Colonic mucosa (tissue), 4 donors: ENCODE measurements around the gene CSMD2. TPM values are rescaled to one million over a fixed set of nuclear protein-coding genes. Genes with fewer than 3 reads are reported as not detected.

Source experiments
- DNase-seq: peaks from one replicate; pipeline ENCODE4 v3.0.0-alpha.2; 2020
- H3K27ac ChIP-seq: fragments of 200-600 bp; one replicate; pipeline ENCODE4 v1.8.0; 2021
- H3K27me3 ChIP-seq: fragments of 200-600 bp; one replicate; pipeline ENCODE4 v1.8.0; 2021
- H3K36me3 ChIP-seq: fragments of 200-600 bp; one replicate; pipeline ENCODE4 v1.8.0; 2021
- H3K4me1 ChIP-seq: fragments of 200-600 bp; one replicate; pipeline ENCODE4 v1.8.0; 2021; ENCODE audit warnings: mild to moderate bottlenecking
- H3K4me3 ChIP-seq: fragments of 200-600 bp; one replicate; pipeline ENCODE4 v1.8.0; 2021
- H3K9ac ChIP-seq, 2 donors: one replicate each; pipeline ENCODE4 v1.7.0; 2013; ENCODE audit warnings: control low read depth in 2 of 2, low read depth in 2 of 2, low read length in 2 of 2
- H3K9me3 ChIP-seq: fragments of 200-600 bp; one replicate; pipeline ENCODE4 v1.8.0; 2021
- CTCF ChIP-seq: fragments of 200-600 bp; IDR thresholded peaks from one replicate; pipeline ENCODE4 v1.8.0; 2022; ENCODE audit warnings: antibody characterized with exemption, mild to moderate bottlenecking
- intact Hi-C: fragments of 100-400 bp; cut with DNase I; formaldehyde crosslinking; loops from one replicate; pipeline ENCODE4 v1.14.1; 2022
- total RNA-seq, 2 donors: library from RNA; stranded (reverse); fragmentation: NEBNext Ultra II Directional in 1 of 2; extraction: Animal tissue kit (Norgen Biotek cat#: 25700) in 1 of 2; gene quantifications; one replicate each; pipeline ENCODE4 v1.2.1, GENCODE V29; 2021
- donor health status: healthy.
- donor health status: DM: no; HTN: no; CAD: no.
- donor health status: DM: no; HTN: no; CAD: no.

Gene CSMD2
- total RNA-seq, 2 donors from 2014 or later, result 0.05 to 0.10 TPM

GRCh38 chr1:33622757-33623156, 542.3 kb downstream of the CSMD2 start:
- Histone ChIP-seq H3K9ac (no peak overlapping the region), H3K4me1 (no peaks in the 10 kb centered on the region), H3K36me3 (no peaks in the 10 kb centered on the region), H3K4me3 (no peak overlapping the region), H3K9me3 (no peaks in the 10 kb centered on the region), H3K27ac (no peak overlapping the region), H3K27me3 (no peaks in the 10 kb centered on the region)
- intact Hi-C loops, result no loop called here
- no peak for TF ChIP-seq CTCF
- DNase-seq, result no peak

GRCh38 chr1:33618636-33619035, 546.4 kb downstream of the CSMD2 start:
- no peak overlapping the region for H3K9ac ChIP-seq
- TF ChIP-seq CTCF, result no peak
- H3K27me3 ChIP-seq, result no peaks in the 10 kb centered on the region
- intact Hi-C loops, result loop anchor here (10.0 kb wide), 1 partner anchor 324 kb away; no protein-coding TSS in a partner anchor
- no peak overlapping the region for H3K27ac ChIP-seq
- DNase-seq, result no peak
- H3K36me3 ChIP-seq, result no peaks in the 10 kb centered on the region
- H3K4me3 ChIP-seq, result no peak overlapping the region
- no peaks in the 10 kb centered on the region for H3K9me3 ChIP-seq
- H3K4me1 ChIP-seq, result no peaks in the 10 kb centered on the region

DNA sequence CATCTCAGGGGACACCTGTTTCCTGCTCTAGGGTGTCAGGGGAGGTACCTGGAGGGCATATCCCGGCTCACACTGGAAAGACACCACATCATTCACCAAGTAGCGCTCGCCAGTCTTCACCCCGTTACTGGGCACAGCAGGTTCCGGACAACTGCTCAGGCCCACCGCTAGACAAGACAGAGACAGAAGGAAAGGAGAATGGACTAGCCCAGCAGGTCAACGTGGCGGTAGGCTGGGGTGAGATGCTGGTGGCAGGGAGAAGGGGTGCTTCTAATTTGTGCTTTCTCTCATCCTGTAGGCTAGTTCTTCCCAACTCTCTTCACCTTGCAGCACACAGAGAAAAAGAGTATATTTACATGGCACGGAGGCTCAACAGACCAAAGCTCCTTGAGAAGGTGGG, 547.6 kb downstream of the CSMD2 start:
- Histone ChIP-seq H3K9ac (no peak overlapping the region), H3K27ac (no peak overlapping the region), H3K4me3 (no peak overlapping the region), H3K4me1 (no peaks in the 10 kb centered on the region), H3K9me3 (no peaks in the 10 kb centered on the region), H3K36me3 (no peaks in the 10 kb centered on the region), H3K27me3 (no peaks in the 10 kb centered on the region)
- intact Hi-C loops, result loop anchor here (10.0 kb wide), 1 partner anchor 323 kb away; no protein-coding TSS in a partner anchor
- DNase-seq, result no peak
- no peak for TF ChIP-seq CTCF

- intact Hi-C loops, result loop anchor here (10.0 kb wide), 1 partner anchor 322 kb away; no protein-coding TSS in a partner anchor
- H3K9me3 ChIP-seq, result no peaks in the 10 kb centered on the region
Observed at GRCh38 chr1:33616780-33617179, 548.2 kb downstream of the CSMD2 start.

GRCh38 chr1:33615546-33615945, 549.5 kb downstream of the CSMD2 start:
- TF ChIP-seq CTCF, result no peak
- no peaks in the 10 kb centered on the region for H3K4me1 ChIP-seq
- DNase-seq, result no peak
- H3K27me3 ChIP-seq, result no peaks in the 10 kb centered on the region
- H3K36me3 ChIP-seq, result no peaks in the 10 kb centered on the region
- H3K27ac ChIP-seq, result no peak overlapping the region
- H3K4me3 ChIP-seq, result no peak overlapping the region
- H3K9me3 ChIP-seq, result no peaks in the 10 kb centered on the region
- H3K9ac ChIP-seq, result no peak overlapping the region
- intact Hi-C loops, result loop anchor here (10.0 kb wide), 1 partner anchor 321 kb away; no protein-coding TSS in a partner anchor

More at GRCh38 chr1:33616780-33617179, 548.2 kb downstream of the CSMD2 start:
- Histone ChIP-seq H3K36me3 (no peaks in the 10 kb centered on the region), H3K27ac (no peak overlapping the region), H3K4me1 (no peaks in the 10 kb centered on the region), H3K27me3 (no peaks in the 10 kb centered on the region), H3K4me3 (no peak overlapping the region), H3K9ac (no peak overlapping the region)
- DNase-seq, result no peak
- TF ChIP-seq CTCF, result no peak
